Gastroesophageal sphincter (tissue), 4 donors: ENCODE measurements around the gene TCF7L1. TPM values are rescaled to one million over a fixed set of nuclear protein-coding genes. Genes with fewer than 3 reads are reported as not detected.
A peak's percentile ranks its signal among the peaks of the same experiment; 100 is the strongest.

Experiments used
- ATAC-seq: fragments of 150-250 bp; one replicate; pipeline ENCODE4 v1.9.1; 2016; ENCODE audit warnings: mild to moderate bottlenecking, moderate library complexity
- H3K27ac ChIP-seq, 4 donors: fragments of 200-600 bp; sonication (generic) in 3 of 4; 1 replicate in 3 of 4; 2 replicates in 1 of 4; pipeline ENCODE4 v1.5.1; 2016 to 2019
- H3K27me3 ChIP-seq: fragments of 200-600 bp; sonication (generic); one replicate; pipeline ENCODE4 v1.5.1; 2019
- H3K36me3 ChIP-seq, 2 donors: fragments of 200-600 bp; sonication (generic); one replicate each; pipeline ENCODE4 v1.5.1; 2019; ENCODE audit warnings: control low read depth in 1 of 2
- H3K4me1 ChIP-seq, 3 donors: fragments of 200-600 bp; sonication (generic); 1 replicate in 2 of 3; 2 replicates in 1 of 3; pipeline ENCODE4 v1.5.1; 2016 to 2019; ENCODE audit warnings: control low read depth in 2 of 3
- H3K4me3 ChIP-seq, 2 donors: fragments of 200-600 bp; sonication (generic); one replicate each; pipeline ENCODE4 v1.5.1; 2019; ENCODE audit warnings: mild to moderate bottlenecking in 1 of 2, moderate library complexity in 1 of 2
- H3K9me3 ChIP-seq, 3 donors: fragments of 200-600 bp; sonication (generic); one replicate each; pipeline ENCODE4 v1.5.1; 2017 to 2019; ENCODE audit warnings: control low read depth in 2 of 3
- CTCF ChIP-seq, 4 experiments: fragments of 200-600 bp in 2 of 4; fragments of 450-650 bp in 2 of 4; sonication (generic) in 1 of 4; IDR thresholded peaks; one replicate each; pipeline ENCODE4 v1.5.1; 2017 to 2019; ENCODE audit warnings: antibody characterized with exemption in 4 of 4, mild to moderate bottlenecking in 2 of 4, moderate library complexity in 2 of 4
- EP300 ChIP-seq: sonication (generic); formaldehyde crosslinking; IDR thresholded peaks from one replicate; pipeline ENCODE4 v1.6.1; 2017; ENCODE audit warnings: antibody characterized with exemption, mild to moderate bottlenecking
- POLR2A ChIP-seq, 2 donors: fragments of 450-650 bp; IDR thresholded peaks; one replicate each; pipeline ENCODE4 v1.6.1; 2017; ENCODE audit warnings: antibody characterized with exemption in 2 of 2, mild to moderate bottlenecking in 2 of 2, moderate library complexity in 1 of 2
- POLR2AphosphoS5 ChIP-seq: sonication (generic); formaldehyde crosslinking; IDR thresholded peaks from one replicate; pipeline ENCODE4 v1.6.1; 2017; ENCODE audit warnings: antibody characterized with exemption
- WGBS, 2 donors: methylation state at CpG; one replicate each; pipeline ENCODE4 v1.1.5; 2018; ENCODE audit warnings: low coverage in 1 of 2; 5-methylcytosine and 5-hydroxymethylcytosine counted together
- total RNA-seq, 4 donors: library from RNA; depleted of rRNA; stranded (reverse); fragments of >200 nt; gene quantifications; one replicate each; pipeline ENCODE4 v1.1.0, GENCODE V29; 2016

Gene TCF7L1
- total RNA-seq, 4 donors from 2014 or later = 4.0 to 13.0 (median 5.3) TPM

DNA sequence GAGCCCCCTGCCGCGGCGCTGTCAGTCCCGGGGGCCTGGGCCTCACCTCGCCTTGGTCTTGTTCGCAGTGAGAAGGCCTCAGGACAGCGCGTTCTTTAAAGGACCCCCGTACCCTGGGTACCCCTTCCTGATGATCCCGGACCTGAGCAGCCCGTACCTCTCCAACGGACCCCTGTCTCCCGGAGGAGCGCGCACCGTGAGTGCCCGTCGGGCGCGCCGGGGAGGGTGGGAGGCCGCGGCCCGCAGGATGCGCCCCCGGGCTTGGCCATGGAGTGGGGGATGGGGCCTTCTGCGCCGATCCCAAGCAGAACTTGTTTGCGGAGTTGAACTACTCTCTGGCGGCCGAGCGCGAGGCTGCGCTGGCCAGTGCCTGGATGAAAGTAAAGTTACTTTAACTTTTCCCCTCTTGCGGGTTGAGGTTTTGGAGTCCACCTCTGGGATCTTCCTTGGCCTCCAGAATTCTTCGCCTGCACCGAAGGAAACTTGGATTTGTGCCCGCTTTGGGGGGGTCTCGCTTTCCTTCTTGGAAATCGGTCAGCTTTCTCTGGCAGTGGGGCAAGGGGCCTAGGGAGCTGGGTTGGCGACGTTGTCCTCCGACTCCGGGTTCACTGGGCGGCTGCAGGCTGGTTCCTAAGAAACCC lies 1.2 kb downstream of the TCF7L1 start:
- no peak for TF ChIP-seq POLR2A (IDR thresholded peaks at IDR 0.05)
- TF ChIP-seq CTCF (IDR thresholded peaks at IDR 0.05) = peak in 2 of 4 experiments; percentile 12 to 26
- Histone ChIP-seq H3K4me1 (peaks cover 0 to 76% (median 29%) of the 10 kb centered on the region in 3 donors), H3K27me3 (no peaks in the 10 kb centered on the region), H3K27ac (peak overlapping the region; percentile 70 to 93 (median 86)), H3K4me3 (peak overlapping the region; percentile 90 to 93), H3K9me3 (no peaks in the 10 kb centered on the region), H3K36me3 (no peaks in the 10 kb centered on the region)
- 2 to 4% methylated on average over 5 to 9 of the region's 45 CpGs for WGBS, 2 donors
- no peak for ATAC-seq

GRCh38 chr2:85134896-85135659 lies 1.9 kb downstream of the TCF7L1 start:
- no peaks in the 10 kb centered on the region for H3K9me3 ChIP-seq
- peak overlapping the region; percentile 5 to 93 (median 86) for H3K27ac ChIP-seq
- ATAC-seq = no peak
- peak overlapping the region; percentile 90 to 93 for H3K4me3 ChIP-seq
- H3K27me3 ChIP-seq = no peaks in the 10 kb centered on the region
- peaks cover 0 to 81% (median 29%) of the 10 kb centered on the region in 3 donors for H3K4me1 ChIP-seq
- no peaks in the 10 kb centered on the region for H3K36me3 ChIP-seq
- TF ChIP-seq EP300 (no peak), POLR2A (IDR thresholded peaks at IDR 0.05) (no peak), POLR2AphosphoS5 (no peak), CTCF (IDR thresholded peaks at IDR 0.05) (no peak)
- WGBS, 2 donors = 7 to 23% methylated on average over 26 to 28 of the region's 46 CpGs

DNA sequence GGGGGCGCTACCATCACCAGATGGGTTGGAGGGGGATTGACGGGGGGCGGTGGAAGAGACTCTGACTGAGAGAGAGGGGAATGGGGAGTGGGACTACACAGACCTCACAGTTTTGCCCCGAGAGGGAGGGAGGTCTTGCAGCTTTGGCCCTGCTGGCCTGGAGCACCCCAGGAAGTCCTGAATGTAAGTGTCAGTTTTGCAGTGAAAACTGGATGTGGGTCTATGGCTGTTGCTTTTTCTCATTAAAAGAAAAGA lies 2.4 kb downstream of the TCF7L1 start:
- Histone ChIP-seq H3K27me3 (no peaks in the 10 kb centered on the region), H3K9me3 (no peaks in the 10 kb centered on the region), H3K36me3 (no peaks in the 10 kb centered on the region), H3K4me1 (peaks cover 0 to 81% (median 29%) of the 10 kb centered on the region in 3 donors), H3K4me3 (peak overlapping the region in 1 of 2 donors; percentile 93), H3K27ac (peak overlapping the region in 3 of 4 donors; percentile 85 to 93 (median 88))
- TF ChIP-seq POLR2AphosphoS5 (no peak), POLR2A (IDR thresholded peaks at IDR 0.05) (no peak), EP300 (no peak), CTCF (IDR thresholded peaks at IDR 0.05) (no peak)
- WGBS, 2 donors = 71 to 92% methylated on average over 2 to 3 of the region's 4 CpGs
- no peak for ATAC-seq

GRCh38 chr2:85137156-85137555 lies 4.0 kb downstream of the TCF7L1 start:
- no peak for TF ChIP-seq POLR2A (IDR thresholded peaks at IDR 0.05)
- no peak for TF ChIP-seq EP300
- peaks cover 0 to 67% (median 26%) of the 10 kb centered on the region in 3 donors for H3K4me1 ChIP-seq
- no peaks in the 10 kb centered on the region for H3K9me3 ChIP-seq
- H3K27me3 ChIP-seq = no peaks in the 10 kb centered on the region
- peak overlapping the region in 3 of 4 donors; percentile 20 to 93 (median 85) for H3K27ac ChIP-seq
- peaks cover 0 to 9% of the 10 kb centered on the region in 2 donors for H3K36me3 ChIP-seq
- ATAC-seq = no peak
- no peak overlapping the region for H3K4me3 ChIP-seq
- WGBS, 2 donors = 75% methylated on average over 1 of the region's 1 CpG; no CpG with 5 or more reads in 1 of the 2 donors

- 83 to 90% methylated on average over 8 of the region's 8 CpGs for WGBS, 2 donors
- Histone ChIP-seq H3K36me3 (peaks cover 0 to 9% of the 10 kb centered on the region in 2 donors), H3K4me1 (peaks cover 0 to 52% (median 4%) of the 10 kb centered on the region in 3 donors), H3K27me3 (no peaks in the 10 kb centered on the region), H3K27ac (no peak overlapping the region), H3K9me3 (no peaks in the 10 kb centered on the region), H3K4me3 (no peak overlapping the region)
- TF ChIP-seq EP300 (no peak), POLR2A (IDR thresholded peaks at IDR 0.05) (no peak), CTCF (IDR thresholded peaks at IDR 0.05) (no peak), POLR2AphosphoS5 (no peak)
- ATAC-seq = no peak
These were observed 10.4 kb downstream of the TCF7L1 start for GRCh38 chr2:85143463-85144082.
